IPS-NIHi7 (cell line): Measurements from ENCODE around the gene BAG5.
"Not testable (repeated sequence)": the region's sequence is repeated elsewhere in the genome, so short reads cannot be mapped to it uniquely, and the experiment has no call there.

Experiments
- DNase-seq: peaks from one replicate; pipeline ENCODE4 v3.0.0; 2012; ENCODE audit warnings: mixed read lengths; ENCODE audit errors: extremely low spot score

BAG5 gene

GRCh38 chr14:103522649-103523574 lies 39.5 kb downstream of the BAG5 start, which contains the start of gene CKB:
Gene CKB, minus strand, starts transcription at chr14:103522830. Its CDS starts 337 bp downstream, at chr14:103522493.
- peak; percentile 89 for DNase-seq

GRCh38 chr14:103521951-103522563 lies 40.4 kb downstream of the BAG5 start:
- no peak for DNase-seq

GRCh38 chr14:103521438-103521950 lies 41.0 kb downstream of the BAG5 start:
- no peak for DNase-seq

GRCh38 chr14:103520657-103521437 lies 41.6 kb downstream of the BAG5 start:
- DNase-seq = peak; percentile 82

GRCh38 chr14:103520269-103520656 lies 42.2 kb downstream of the BAG5 start:
- no peak for DNase-seq

- no peak for DNase-seq
These were observed 42.6 kb downstream of the BAG5 start for GRCh38 chr14:103519837-103520212.

- no peak for DNase-seq
These were observed 43.2 kb downstream of the BAG5 start for GRCh38 chr14:103519043-103519836.

- peak; percentile 92 for DNase-seq
These were observed 43.9 kb downstream of the BAG5 start for GRCh38 chr14:103518422-103519042.

GRCh38 chr14:103517721-103518421 lies 44.6 kb downstream of the BAG5 start:
- no peak for DNase-seq

- no peak for DNase-seq
These were observed 45.3 kb downstream of the BAG5 start for GRCh38 chr14:103517174-103517566.

GRCh38 chr14:103516426-103517173 lies 45.9 kb downstream of the BAG5 start:
- no peak for DNase-seq

- no peak for DNase-seq
These were observed 47.6 kb downstream of the BAG5 start for GRCh38 chr14:103514596-103515421.

GRCh38 chr14:103512701-103513611 lies 49.5 kb downstream of the BAG5 start:
- DNase-seq = no peak

GRCh38 chr14:103512180-103512579 lies 50.3 kb downstream of the BAG5 start:
- not testable (repeated sequence) for DNase-seq

- DNase-seq = no peak
These were observed 51.4 kb downstream of the BAG5 start for GRCh38 chr14:103510724-103511693.
